H9 (cell line): ENCODE results near the gene POU2F2. TPM values are rescaled to one million over a fixed set of nuclear protein-coding genes. Genes with fewer than 3 reads are reported as not detected.

Experiments
- DNase-seq: peaks from one replicate; pipeline ENCODE4 v3.0.0-alpha.2; 2017
- H2AFZ ChIP-seq: one replicate; pipeline ENCODE4 v1.6.1; 2013; ENCODE audit warnings: mild to moderate bottlenecking, low read length, control low read depth, moderate library complexity
- H2AK5ac ChIP-seq: 2 replicates; pipeline ENCODE4 v1.6.1; 2013; ENCODE audit warnings: low read length, control low read depth, mixed read lengths; ENCODE audit not compliant: insufficient read length
- H2BK120ac ChIP-seq: one replicate; pipeline ENCODE4 v1.6.1; 2013; ENCODE audit warnings: low read depth, mild to moderate bottlenecking, low read length, control low read depth, inconsistent platforms; ENCODE audit not compliant: poor library complexity, severe bottlenecking
- H2BK12ac ChIP-seq: 2 replicates; pipeline ENCODE4 v1.6.1; 2013; ENCODE audit warnings: low read length, control low read depth, mixed read lengths, low read depth; ENCODE audit not compliant: insufficient read length
- H2BK15ac ChIP-seq: 2 replicates; pipeline ENCODE4 v1.6.1; 2013; ENCODE audit warnings: low read depth, low read length, control low read depth
- H2BK20ac ChIP-seq: one replicate; pipeline ENCODE4 v1.6.1; 2013; ENCODE audit warnings: low read depth, mild to moderate bottlenecking, low read length, control low read depth, inconsistent platforms; ENCODE audit not compliant: poor library complexity, severe bottlenecking
- H2BK5ac ChIP-seq: 2 replicates; pipeline ENCODE4 v1.6.1; 2013; ENCODE audit warnings: low read length, control low read depth, mixed read lengths; ENCODE audit not compliant: insufficient read length
- H3K14ac ChIP-seq: 2 replicates; pipeline ENCODE4 v1.6.1; 2013; ENCODE audit warnings: low read length, control low read depth; ENCODE audit not compliant: insufficient read depth
- H3K18ac ChIP-seq: 2 replicates; pipeline ENCODE4 v1.6.1; 2013; ENCODE audit warnings: low read depth, mild to moderate bottlenecking, mixed read lengths, low read length, control low read depth; ENCODE audit not compliant: insufficient read length
- H3K23ac ChIP-seq: 2 replicates; pipeline ENCODE4 v1.6.1; 2013; ENCODE audit warnings: low read length, control low read depth, mixed read lengths, low read depth; ENCODE audit not compliant: insufficient read length
- H3K23me2 ChIP-seq: 2 replicates; pipeline ENCODE4 v1.6.1; 2013; ENCODE audit warnings: low read depth, mild to moderate bottlenecking, mixed read lengths, low read length, control low read depth; ENCODE audit not compliant: insufficient read length, poor library complexity, severe bottlenecking
- H3K27ac ChIP-seq: 2 replicates; pipeline ENCODE4 v1.5.1; 2013; ENCODE audit warnings: low read length, control low read depth, mixed read lengths, low read depth; ENCODE audit not compliant: insufficient read length
- H3K27me3 ChIP-seq: 2 replicates; pipeline ENCODE4 v1.6.1; 2013; ENCODE audit warnings: low read length, control low read depth, inconsistent platforms; ENCODE audit not compliant: insufficient read depth
- H3K4ac ChIP-seq: 2 replicates; pipeline ENCODE4 v1.6.1; 2013; ENCODE audit warnings: low read depth, mild to moderate bottlenecking, control low read depth, inconsistent platforms, low read length, moderate library complexity
- H3K4me1 ChIP-seq: 2 replicates; pipeline ENCODE4 v1.6.1; 2013; ENCODE audit warnings: low read length, control low read depth, inconsistent platforms; ENCODE audit not compliant: insufficient read depth
- H3K4me2 ChIP-seq: 2 replicates; pipeline ENCODE4 v1.6.1; 2013; ENCODE audit warnings: low read length, control low read depth, mixed read lengths; ENCODE audit not compliant: insufficient read length, insufficient read depth
- H3K56ac ChIP-seq: 2 replicates; pipeline ENCODE4 v1.6.1; 2013; ENCODE audit warnings: low read depth, mild to moderate bottlenecking, mixed read lengths, low read length, control low read depth; ENCODE audit not compliant: insufficient read length
- H3K79me1 ChIP-seq: 2 replicates; pipeline ENCODE4 v1.6.1; 2013; ENCODE audit warnings: low read depth, mild to moderate bottlenecking, moderate library complexity, low read length, control low read depth, inconsistent platforms; ENCODE audit not compliant: insufficient read depth, poor library complexity, severe bottlenecking
- H3K79me2 ChIP-seq: 2 replicates; pipeline ENCODE4 v1.6.1; 2013; ENCODE audit warnings: low read length, control low read depth, inconsistent platforms; ENCODE audit not compliant: insufficient read depth
- H3K9ac ChIP-seq: 2 replicates; pipeline ENCODE4 v1.6.1; 2013; ENCODE audit warnings: low read length, control low read depth, mixed read lengths; ENCODE audit not compliant: insufficient read length; ENCODE audit errors: extremely low read depth
- H3K9me3 ChIP-seq: one replicate; pipeline ENCODE4 v1.6.1; 2013; ENCODE audit warnings: low read depth, low read length, inconsistent platforms; ENCODE audit not compliant: control insufficient read depth
- H3T11ph ChIP-seq: one replicate; pipeline ENCODE4 v1.6.1; 2013; ENCODE audit warnings: mild to moderate bottlenecking, low read length, control low read depth, inconsistent platforms
- H4K20me1 ChIP-seq: one replicate; pipeline ENCODE4 v1.6.1; 2013; ENCODE audit not compliant: control insufficient read depth, insufficient read length, insufficient read depth
- H4K5ac ChIP-seq: 2 replicates; pipeline ENCODE4 v1.6.1; 2013; ENCODE audit warnings: low read depth, mild to moderate bottlenecking, mixed read lengths, low read length, control low read depth; ENCODE audit not compliant: insufficient read length
- H4K8ac ChIP-seq: replicated peaks from 2 replicates; pipeline ENCODE4 v1.6.1; 2013; ENCODE audit warnings: low read length, control low read depth, mixed read lengths, low read depth; ENCODE audit not compliant: insufficient read length
- H4K91ac ChIP-seq: 2 replicates; pipeline ENCODE4 v1.6.1; 2013; ENCODE audit warnings: low read depth, mild to moderate bottlenecking, moderate library complexity, mixed read lengths, low read length, control low read depth; ENCODE audit not compliant: insufficient read length
- H3K27ac Mint-ChIP-seq, 3 experiments: 2 replicates in 2 of 3; 3 replicates in 1 of 3; pipeline ENCODE4 v1.8.0; 2020 to 2021; ENCODE audit warnings: mixed read lengths in 3 of 3, mild to moderate bottlenecking in 1 of 3, moderate library complexity in 1 of 3
- H3K27me3 Mint-ChIP-seq: 2 replicates; pipeline ENCODE4 v1.8.0; 2021; ENCODE audit warnings: low read depth, mild to moderate bottlenecking, moderate library complexity, mixed read lengths
- H3K36me3 Mint-ChIP-seq, 3 experiments: 2 replicates in 2 of 3; 3 replicates in 1 of 3; pipeline ENCODE4 v1.8.0; 2020 to 2021; ENCODE audit warnings: low read depth in 3 of 3, mixed read lengths in 3 of 3; ENCODE audit not compliant: insufficient read depth in 1 of 3
- H3K4me1 Mint-ChIP-seq, 2 experiments: 2 replicates each; pipeline ENCODE4 v1.8.0; 2020; ENCODE audit warnings: mixed read lengths in 2 of 2
- H3K4me3 Mint-ChIP-seq, 2 experiments: 2 replicates in 1 of 2; 3 replicates in 1 of 2; pipeline ENCODE4 v1.8.0; 2020 to 2021; ENCODE audit warnings: mild to moderate bottlenecking in 2 of 2, mixed read lengths in 2 of 2, moderate library complexity in 1 of 2
- H3K9me3 Mint-ChIP-seq, 2 experiments: 2 replicates in 1 of 2; 3 replicates in 1 of 2; pipeline ENCODE4 v1.8.0; 2020; ENCODE audit warnings: mild to moderate bottlenecking in 2 of 2, mixed read lengths in 2 of 2, moderate library complexity in 1 of 2
- WGBS: extraction: QIAGEN DNeasy Blood & Tissue Kit; methylation state at CpG from one replicate; pipeline ENCODE4 v1.1.7; 2013; ENCODE audit warnings: missing lambda C conversion rate, low lambda C conversion rate, mixed read lengths; ENCODE audit not compliant: insufficient read length; ENCODE audit errors: extremely low coverage; 5-methylcytosine and 5-hydroxymethylcytosine counted together
- total RNA-seq: library from RNA; stranded (reverse); gene quantifications from 2 replicates; pipeline ENCODE4 v1.2.1, GENCODE V29; 2021
- TF ChIP-seq, protein P1 (sequence below): fragments of 200-600 bp; sonication (generic); conservative IDR thresholded peaks from 3 replicates; pipeline ENCODE4 v1.8.0; 2021; ENCODE audit warnings: antibody characterized with exemption, mild to moderate bottlenecking

Gene POU2F2
- total RNA-seq, 1 experiment from 2014 or later, result 2.9 TPM

DNA sequence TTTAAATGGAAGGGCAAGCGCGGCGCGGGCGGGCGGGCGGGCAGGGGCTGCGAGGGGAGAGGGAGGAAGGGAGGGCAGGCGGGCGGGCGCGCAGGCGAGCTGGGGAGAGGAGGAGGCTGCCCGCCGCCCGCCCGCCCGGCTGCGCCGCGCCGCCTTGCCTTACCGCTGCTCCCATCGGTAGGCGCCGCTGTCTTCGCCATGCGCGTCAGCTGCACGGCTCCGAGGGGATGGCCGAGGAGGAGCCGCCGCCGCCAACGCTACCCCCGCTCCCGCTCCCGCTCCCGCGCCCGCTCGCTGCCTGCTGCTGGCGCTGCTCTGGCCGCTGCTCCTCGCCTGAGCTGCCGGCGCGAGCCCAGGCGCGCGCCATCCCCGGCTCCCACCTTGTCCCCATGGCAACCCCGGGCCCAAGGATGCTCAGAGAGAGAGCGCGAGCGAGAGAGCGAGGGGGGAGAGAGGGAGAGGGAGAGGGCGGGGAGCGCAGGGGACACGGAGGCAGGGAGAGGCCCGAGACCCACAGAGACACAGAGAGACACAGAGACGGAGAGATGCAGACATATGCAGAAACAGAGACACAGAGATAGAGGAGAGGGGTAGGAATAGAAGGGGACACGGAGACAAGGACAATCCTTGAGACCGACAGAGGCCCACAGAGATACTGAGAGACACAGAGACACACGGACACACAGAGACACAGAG, 44.9 kb upstream of the POU2F2 start:
- Histone ChIP-seq H4K8ac (no peak overlapping the region), H4K5ac (no peak overlapping the region), H3K4me1 (no peaks in the 10 kb centered on the region), H3K9ac (no peak overlapping the region), H2BK120ac (no peak overlapping the region), H3K56ac (no peak overlapping the region), H3K27me3 (peaks cover 42% of the 10 kb centered on the region), H3K4ac (no peak overlapping the region), H3K18ac (no peak overlapping the region), H3K23me2 (peaks cover 14% of the 10 kb centered on the region), H2AFZ (no peak overlapping the region), H3K79me2 (no peaks in the 10 kb centered on the region), H2BK15ac (no peak overlapping the region), H2BK5ac (no peak overlapping the region), H2BK12ac (no peak overlapping the region), H3K79me1 (no peaks in the 10 kb centered on the region), H2AK5ac (no peak overlapping the region), H4K20me1 (no peaks in the 10 kb centered on the region), H3K23ac (no peak overlapping the region), H2BK20ac (no peak overlapping the region), H4K91ac (no peak overlapping the region), H3K9me3 (no peaks in the 10 kb centered on the region), H3K4me2 (peak overlapping the region; percentile 44), H3K14ac (no peak overlapping the region; the same call in 1 of the 2 replicates), H3T11ph (no peak overlapping the region), H3K27ac (no peak overlapping the region)
- no peak overlapping the region for H3K27ac Mint-ChIP-seq
- no peaks in the 10 kb centered on the region for H3K36me3 Mint-ChIP-seq
- TF ChIP-seq, protein P1, sequence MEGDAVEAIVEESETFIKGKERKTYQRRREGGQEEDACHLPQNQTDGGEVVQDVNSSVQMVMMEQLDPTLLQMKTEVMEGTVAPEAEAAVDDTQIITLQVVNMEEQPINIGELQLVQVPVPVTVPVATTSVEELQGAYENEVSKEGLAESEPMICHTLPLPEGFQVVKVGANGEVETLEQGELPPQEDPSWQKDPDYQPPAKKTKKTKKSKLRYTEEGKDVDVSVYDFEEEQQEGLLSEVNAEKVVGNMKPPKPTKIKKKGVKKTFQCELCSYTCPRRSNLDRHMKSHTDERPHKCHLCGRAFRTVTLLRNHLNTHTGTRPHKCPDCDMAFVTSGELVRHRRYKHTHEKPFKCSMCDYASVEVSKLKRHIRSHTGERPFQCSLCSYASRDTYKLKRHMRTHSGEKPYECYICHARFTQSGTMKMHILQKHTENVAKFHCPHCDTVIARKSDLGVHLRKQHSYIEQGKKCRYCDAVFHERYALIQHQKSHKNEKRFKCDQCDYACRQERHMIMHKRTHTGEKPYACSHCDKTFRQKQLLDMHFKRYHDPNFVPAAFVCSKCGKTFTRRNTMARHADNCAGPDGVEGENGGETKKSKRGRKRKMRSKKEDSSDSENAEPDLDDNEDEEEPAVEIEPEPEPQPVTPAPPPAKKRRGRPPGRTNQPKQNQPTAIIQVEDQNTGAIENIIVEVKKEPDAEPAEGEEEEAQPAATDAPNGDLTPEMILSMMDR, result peak; percentile 59
- H3K4me3 Mint-ChIP-seq, result no peak overlapping the region
- DNase-seq, result peak; percentile 79
- peaks cover 11 to 23% of the 10 kb centered on the region in 2 experiments for H3K4me1 Mint-ChIP-seq
- peaks cover 51% of the 10 kb centered on the region for H3K27me3 Mint-ChIP-seq
- no peaks in the 10 kb centered on the region for H3K9me3 Mint-ChIP-seq
- no CpG with 5 or more reads among the region's 66 CpGs for WGBS
